ENCODE data around the gene CD300A.

The CD300A gene

DNA sequence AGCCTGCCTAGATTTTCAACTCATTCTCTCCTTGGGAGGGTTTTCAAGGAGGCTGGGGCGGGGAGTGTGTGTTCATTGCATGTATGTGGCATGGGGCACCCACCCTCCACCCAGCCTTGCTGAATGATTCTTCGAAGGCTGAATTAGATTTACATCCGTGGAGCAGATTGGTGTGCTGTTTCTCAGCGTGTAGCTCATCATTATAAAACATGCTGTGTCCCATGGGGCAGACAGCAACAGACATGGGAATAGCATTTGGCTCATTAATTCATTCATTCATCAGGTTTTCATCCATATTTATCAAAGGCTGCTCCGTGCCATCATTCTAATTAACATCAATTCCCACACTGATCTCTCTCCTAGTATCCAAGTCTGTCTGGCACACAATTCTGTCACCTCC, 10.6 kb upstream of the CD300A start:
- TF ChIP-seq CTCF (conservative IDR thresholded peaks at IDR 0.05) = no peak
- TF ChIP-seq ZFX (IDR thresholded peaks at IDR 0.05) = no peak
- H3K27ac ChIP-seq = no peak overlapping the region

DNA sequence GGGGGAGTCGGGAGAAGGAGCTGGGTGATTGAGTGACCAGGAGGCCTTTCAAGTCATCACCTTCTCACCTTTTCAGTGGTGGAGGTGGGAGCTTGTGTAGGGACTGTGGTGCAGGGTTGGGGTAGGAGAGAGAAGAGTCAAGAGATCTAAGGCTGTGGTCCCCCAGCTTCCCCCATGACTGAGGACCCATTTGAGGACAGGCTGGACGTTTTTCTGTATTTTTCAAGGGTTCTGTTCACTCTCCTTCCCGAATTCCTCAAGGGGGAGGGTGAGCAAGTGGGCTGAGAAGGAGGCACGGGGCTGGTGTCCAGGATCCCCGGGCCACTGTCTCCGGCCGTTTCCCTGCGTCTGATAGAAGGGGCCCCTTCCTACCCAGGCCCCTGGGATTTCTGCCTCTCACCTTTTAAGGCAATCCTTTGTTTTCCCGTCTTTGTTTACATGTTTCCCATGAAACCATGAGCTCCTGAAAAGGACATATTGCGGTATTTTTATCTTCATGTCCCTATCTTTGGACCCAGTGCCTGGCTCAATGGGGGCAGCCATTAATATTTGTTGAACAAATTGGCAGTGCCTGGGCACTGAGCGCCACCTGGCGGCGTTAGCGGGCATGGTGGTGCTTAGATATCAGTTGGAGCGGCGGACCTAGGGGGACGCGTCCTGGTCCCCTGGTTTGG, 9.2 kb upstream of the CD300A start:
- H3K27ac ChIP-seq = no peak overlapping the region
- peak; percentile 95 for TF ChIP-seq CTCF (conservative IDR thresholded peaks at IDR 0.05)
- TF ChIP-seq ZFX (IDR thresholded peaks at IDR 0.05) = no peak

DNA sequence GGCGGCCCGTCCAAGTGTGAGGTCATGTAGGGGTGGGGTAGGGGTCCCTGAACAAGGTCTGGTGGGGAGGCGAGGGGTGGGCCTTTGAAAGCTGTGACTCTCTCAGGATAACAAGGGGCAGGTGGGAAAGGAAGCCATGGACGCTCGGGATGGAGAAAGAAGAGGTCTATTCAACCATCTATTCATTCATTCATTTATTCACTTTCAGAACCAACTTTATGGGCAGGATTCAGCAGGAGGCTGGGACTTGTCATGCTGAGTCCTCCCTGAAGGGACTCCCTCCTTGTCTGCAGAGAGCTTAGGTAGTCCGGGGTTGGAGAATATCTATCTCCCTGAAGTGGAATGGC, 8.6 kb upstream of the CD300A start:
- TF ChIP-seq ZFX (IDR thresholded peaks at IDR 0.05) (no peak), CTCF (conservative IDR thresholded peaks at IDR 0.05) (no peak; the same call in 1 of the 2 replicates)
- H3K27ac ChIP-seq = no peak overlapping the region

- no peak for TF ChIP-seq ZFX (IDR thresholded peaks at IDR 0.05)
- no peak for TF ChIP-seq CTCF (conservative IDR thresholded peaks at IDR 0.05)
- H3K27ac ChIP-seq = no peak overlapping the region
Measured at GRCh38 chr17:74458835-74459234, 7.6 kb upstream of the CD300A start.

GRCh38 chr17:74459622-74460021, 6.8 kb upstream of the CD300A start:
- no peak overlapping the region for H3K27ac ChIP-seq

GRCh38 chr17:74460241-74460640, 6.2 kb upstream of the CD300A start:
- H3K27ac ChIP-seq = no peak overlapping the region
- TF ChIP-seq CTCF (conservative IDR thresholded peaks at IDR 0.05) = no peak
- TF ChIP-seq ZFX (IDR thresholded peaks at IDR 0.05) = no peak

More at GRCh38 chr17:74459622-74460021, 6.8 kb upstream of the CD300A start:
- TF ChIP-seq CTCF (conservative IDR thresholded peaks at IDR 0.05) (no peak), ZFX (IDR thresholded peaks at IDR 0.05) (no peak)

DNA sequence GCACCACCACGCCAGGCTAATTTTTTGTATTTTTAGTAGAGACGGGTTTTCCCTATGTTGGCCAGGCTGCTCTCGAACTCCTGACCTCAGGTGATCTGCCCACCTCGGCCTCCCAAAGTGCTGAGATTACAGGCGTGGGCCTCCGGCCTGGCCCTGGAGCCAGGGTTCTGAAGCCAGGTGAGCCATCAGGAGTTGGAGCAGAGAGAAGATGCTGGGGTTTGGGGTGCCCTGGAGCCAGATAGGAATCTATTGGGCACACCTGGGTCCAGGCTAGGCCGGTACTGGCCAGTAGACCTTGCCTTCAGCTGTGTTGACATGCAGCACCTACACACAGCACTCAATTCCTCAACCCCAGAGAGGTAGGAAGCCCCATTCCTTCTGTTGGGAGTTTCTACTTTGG, 5.4 kb upstream of the CD300A start:
- no peak for TF ChIP-seq ZFX (IDR thresholded peaks at IDR 0.05)
- TF ChIP-seq CTCF (conservative IDR thresholded peaks at IDR 0.05) = no peak
- no peak overlapping the region for H3K27ac ChIP-seq

Measured in C4-2B (cell line).